Glutamatergic neuron (in vitro differentiated cells): Measurements from ENCODE around the gene CTNNA2. TPM values are rescaled to one million over a fixed set of nuclear protein-coding genes. Genes with fewer than 3 reads are reported as not detected.

Experiments
- DNase-seq: peaks from one replicate; pipeline ENCODE4 v3.0.0; 2022
- H3K27ac Mint-ChIP-seq: one replicate; pipeline ENCODE4 v1.8.0; 2020; ENCODE audit warnings: mild to moderate bottlenecking, mixed read lengths, inconsistent platforms; ENCODE audit not compliant: unreplicated experiment
- H3K27me3 Mint-ChIP-seq: one replicate; pipeline ENCODE4 v1.8.0; 2020; ENCODE audit warnings: mild to moderate bottlenecking, moderate library complexity, mixed read lengths, inconsistent platforms; ENCODE audit not compliant: unreplicated experiment
- H3K36me3 Mint-ChIP-seq: one replicate; pipeline ENCODE4 v1.8.0; 2020; ENCODE audit warnings: mild to moderate bottlenecking, mixed read lengths, inconsistent platforms; ENCODE audit not compliant: unreplicated experiment
- H3K4me1 Mint-ChIP-seq: one replicate; pipeline ENCODE4 v1.8.0; 2020; ENCODE audit warnings: mild to moderate bottlenecking, low read depth, mixed read lengths, inconsistent platforms; ENCODE audit not compliant: unreplicated experiment
- H3K4me3 Mint-ChIP-seq: one replicate; pipeline ENCODE4 v1.8.0; 2020; ENCODE audit warnings: mild to moderate bottlenecking, mixed read lengths, inconsistent platforms; ENCODE audit not compliant: unreplicated experiment
- H3K9me3 Mint-ChIP-seq: one replicate; pipeline ENCODE4 v1.8.0; 2020; ENCODE audit warnings: mild to moderate bottlenecking, moderate library complexity, mixed read lengths, inconsistent platforms; ENCODE audit not compliant: unreplicated experiment
- CTCF ChIP-seq: fragments of 200-600 bp; sonication (generic); IDR thresholded peaks from one replicate; pipeline ENCODE4 v1.5.0; 2021; ENCODE audit not compliant: partially characterized antibody, unreplicated experiment
- total RNA-seq: library from RNA; stranded (reverse); fragmentation: NEBNext Ultra II Directional; extraction: Animal tissue kit (Norgen Biotek cat#: 25700); gene quantifications from one replicate; pipeline ENCODE4 v1.2.1, GENCODE V29; 2021; ENCODE audit not compliant: unreplicated experiment

The CTNNA2 gene
- total RNA-seq, 1 donor from 2014 or later, result 76.2 TPM

DNA sequence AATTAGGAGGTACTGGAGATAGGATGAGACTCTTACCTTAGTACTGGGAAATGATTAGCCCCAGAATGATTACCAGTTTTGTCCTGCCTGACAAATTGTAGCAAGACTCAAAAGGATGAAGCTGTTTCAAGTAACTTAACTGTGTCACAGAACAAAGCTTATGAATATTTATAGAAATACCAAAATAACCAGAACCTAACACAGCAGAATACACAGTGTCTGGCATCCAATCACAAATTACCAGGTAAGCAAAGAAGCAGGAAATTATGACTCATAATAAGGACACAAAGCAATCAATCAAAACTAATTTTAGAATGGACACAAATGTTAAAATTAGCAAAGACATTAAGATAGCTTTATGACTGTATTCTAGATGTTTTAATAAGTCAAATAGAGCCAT is 91.9 kb downstream of the CTNNA2 start:
- Mint-ChIP-seq H3K36me3 (no peaks in the 10 kb centered on the region), H3K4me1 (no peaks in the 10 kb centered on the region), H3K27ac (no peak overlapping the region), H3K27me3 (no peaks in the 10 kb centered on the region), H3K4me3 (no peak overlapping the region), H3K9me3 (no peaks in the 10 kb centered on the region)
- no peak for DNase-seq
- TF ChIP-seq CTCF, result no peak

DNA sequence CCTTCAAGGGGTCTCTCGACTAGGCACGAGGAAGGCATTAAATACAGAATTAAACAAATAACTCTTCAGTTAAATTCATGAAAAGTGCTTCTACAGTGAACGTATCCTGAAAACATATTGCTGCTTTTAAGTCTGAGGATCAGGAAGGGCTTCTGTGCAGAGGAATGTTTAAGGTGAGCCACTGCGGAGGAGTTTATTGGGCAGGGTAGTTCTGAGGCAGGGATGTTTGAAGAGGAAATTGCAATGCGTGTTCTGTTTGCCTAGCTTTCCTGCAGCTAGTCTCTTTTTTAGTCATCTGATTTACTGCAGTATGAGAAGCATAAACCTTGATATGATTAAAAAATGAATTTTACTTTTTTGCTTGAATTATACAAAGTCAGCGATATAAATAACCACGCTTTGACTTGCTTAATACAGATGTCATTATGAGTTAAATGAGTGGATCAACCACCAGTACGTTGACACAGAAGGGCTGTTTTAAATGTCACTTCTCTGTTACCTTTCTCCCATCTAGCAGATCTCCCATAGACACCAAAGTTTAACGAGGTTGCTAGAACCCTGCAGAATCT is 98.7 kb downstream of the CTNNA2 start:
- no peak overlapping the region for H3K27ac Mint-ChIP-seq
- H3K9me3 Mint-ChIP-seq, result no peaks in the 10 kb centered on the region
- H3K4me3 Mint-ChIP-seq, result no peak overlapping the region
- no peaks in the 10 kb centered on the region for H3K4me1 Mint-ChIP-seq
- DNase-seq, result no peak
- H3K27me3 Mint-ChIP-seq, result peaks cover 4% of the 10 kb centered on the region
- no peaks in the 10 kb centered on the region for H3K36me3 Mint-ChIP-seq
- no peak for TF ChIP-seq CTCF

- H3K4me3 Mint-ChIP-seq, result no peak overlapping the region
- H3K4me1 Mint-ChIP-seq, result no peaks in the 10 kb centered on the region
- H3K27ac Mint-ChIP-seq, result no peak overlapping the region
- no peaks in the 10 kb centered on the region for H3K36me3 Mint-ChIP-seq
- DNase-seq, result no peak
- H3K27me3 Mint-ChIP-seq, result peaks cover 4% of the 10 kb centered on the region
- no peak for TF ChIP-seq CTCF
- peaks cover 1% of the 10 kb centered on the region for H3K9me3 Mint-ChIP-seq
Measured at GRCh38 chr2:79612999-79613398, 100.1 kb downstream of the CTNNA2 start.

GRCh38 chr2:79619442-79619841 is 106.6 kb downstream of the CTNNA2 start:
- H3K36me3 Mint-ChIP-seq, result no peaks in the 10 kb centered on the region
- no peaks in the 10 kb centered on the region for H3K4me1 Mint-ChIP-seq
- H3K4me3 Mint-ChIP-seq, result no peak overlapping the region
- TF ChIP-seq CTCF, result no peak
- peaks cover 2% of the 10 kb centered on the region for H3K9me3 Mint-ChIP-seq
- H3K27ac Mint-ChIP-seq, result no peak overlapping the region
- H3K27me3 Mint-ChIP-seq, result no peaks in the 10 kb centered on the region
- no peak for DNase-seq

DNA sequence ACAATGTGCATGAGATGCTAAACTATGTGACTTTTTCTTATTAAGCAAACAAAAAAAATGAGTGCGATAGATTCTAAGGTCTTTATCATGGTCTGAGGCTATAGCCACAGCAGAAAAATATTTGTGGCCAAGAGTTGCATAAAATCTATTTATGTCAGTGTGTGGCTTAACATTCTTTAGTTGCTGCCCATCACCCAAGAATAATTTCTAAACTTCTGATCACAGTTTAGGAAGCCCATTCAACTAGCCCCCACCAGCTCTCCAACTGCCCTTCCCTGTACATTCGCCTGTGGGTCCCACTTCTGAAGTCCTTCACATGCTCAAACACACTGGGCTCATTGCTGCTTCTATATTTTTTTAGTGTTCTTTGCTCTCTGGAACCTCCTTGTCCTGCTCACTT is 107.1 kb downstream of the CTNNA2 start:
- Mint-ChIP-seq H3K36me3 (no peaks in the 10 kb centered on the region), H3K27ac (no peak overlapping the region), H3K4me3 (no peak overlapping the region), H3K27me3 (no peaks in the 10 kb centered on the region), H3K4me1 (no peaks in the 10 kb centered on the region), H3K9me3 (peaks cover 2% of the 10 kb centered on the region)
- TF ChIP-seq CTCF, result no peak
- no peak for DNase-seq
